A673 (cell line): ENCODE measurements around the gene ARSB. TPM values are rescaled to one million over a fixed set of nuclear protein-coding genes. Genes with fewer than 3 reads are reported as not detected.
A peak's percentile ranks its signal among the peaks of the same experiment; 100 is the strongest.

Experiments used
- BruUV-seq: library from RNA; stranded (reverse); fragments of 400-500 nt; replicated peaks from 2 replicates; lab custom pipeline; 2021; lab: Mats Ljungman, UMichigan
- CTCF ChIA-PET: fragments of 300-600 bp; sonication (Branson Sonifier 250); formaldehyde crosslinking; loops from one replicate; lab custom pipeline; 2022; ENCODE audit warnings: antibody characterized with exemption; lab: Charles Lee
- POLR2A ChIA-PET: fragments of 300-600 bp; sonication (Branson Sonifier 250); formaldehyde crosslinking; loops from one replicate; lab custom pipeline; 2022; ENCODE audit warnings: antibody characterized with exemption; ENCODE audit not compliant: low non-redundant PET; lab: Charles Lee
- DNase-seq: peaks from one replicate; pipeline ENCODE4 v3.0.0-alpha.2; 2015; ENCODE audit warnings: low spot score
- H3K27ac ChIP-seq: fragments of 200-600 bp; sonication (generic); 2 replicates; pipeline ENCODE4 v1.5.1; 2016; ENCODE audit warnings: mixed run types, low read depth, mild to moderate bottlenecking, mixed read lengths, antibody characterized with exemption, low read length; ENCODE audit not compliant: poor library complexity, severe bottlenecking
- H3K27me3 ChIP-seq: fragments of 200-600 bp; sonication (generic); replicated peaks from 2 replicates; pipeline ENCODE4 v1.6.1; 2017; ENCODE audit warnings: mixed run types, low read depth, mild to moderate bottlenecking, mixed read lengths, antibody characterized with exemption, low read length; ENCODE audit not compliant: insufficient read depth, poor library complexity
- H3K36me3 ChIP-seq: fragments of 200-600 bp; sonication (generic); 2 replicates; pipeline ENCODE4 v1.6.1; 2016; ENCODE audit warnings: mixed run types, mild to moderate bottlenecking, mixed read lengths, antibody characterized with exemption, low read length; ENCODE audit not compliant: insufficient read depth, poor library complexity, severe bottlenecking
- H3K4me1 ChIP-seq: fragments of 200-600 bp; sonication (generic); 2 replicates; pipeline ENCODE4 v1.6.1; 2017; ENCODE audit warnings: mixed run types, mild to moderate bottlenecking, mixed read lengths, antibody characterized with exemption, low read length; ENCODE audit not compliant: insufficient read depth, poor library complexity, severe bottlenecking
- H3K4me3 ChIP-seq: fragments of 200-600 bp; sonication (generic); 2 replicates; pipeline ENCODE4 v1.5.1; 2016; ENCODE audit warnings: low read depth, mixed run types, mild to moderate bottlenecking, mixed read lengths, low read length; ENCODE audit not compliant: poor library complexity, severe bottlenecking
- H3K9me3 ChIP-seq: fragments of 200-600 bp; sonication (generic); 2 replicates; pipeline ENCODE4 v1.6.1; 2016; ENCODE audit warnings: mixed run types, low read depth, mild to moderate bottlenecking, mixed read lengths, antibody characterized with exemption, low read length; ENCODE audit not compliant: poor library complexity, severe bottlenecking
- EZH2 ChIP-seq: fragments of 200-600 bp; sonication (generic); IDR thresholded peaks from 2 replicates; pipeline ENCODE4 v1.6.1; 2017; ENCODE audit warnings: borderline replicate concordance, low read depth, mild to moderate bottlenecking, mixed read lengths, antibody characterized with exemption, low read length; ENCODE audit not compliant: poor library complexity, severe bottlenecking
- intact Hi-C: fragments of 100-400 bp; cut with micrococcal nuclease; formaldehyde crosslinking; loops from one replicate; pipeline ENCODE4 v1.10.0; 2022; ENCODE audit not compliant: unreplicated experiment
- total RNA-seq: library from RNA; stranded (reverse); gene quantifications from 2 replicates; pipeline ENCODE4 v1.2.3, GENCODE V29; 2021
- TF ChIP-seq, protein P1 (sequence below): fragments of 300-800, 200-600 bp; sonication (generic); conservative IDR thresholded peaks from 2 replicates; pipeline ENCODE4 v1.5.1; 2017; ENCODE audit warnings: low read depth, mild to moderate bottlenecking, antibody characterized with exemption, low read length, moderate library complexity, mixed read lengths

Gene ARSB
- total RNA-seq, 1 experiment from 2014 or later, result 16.8 TPM

DNA sequence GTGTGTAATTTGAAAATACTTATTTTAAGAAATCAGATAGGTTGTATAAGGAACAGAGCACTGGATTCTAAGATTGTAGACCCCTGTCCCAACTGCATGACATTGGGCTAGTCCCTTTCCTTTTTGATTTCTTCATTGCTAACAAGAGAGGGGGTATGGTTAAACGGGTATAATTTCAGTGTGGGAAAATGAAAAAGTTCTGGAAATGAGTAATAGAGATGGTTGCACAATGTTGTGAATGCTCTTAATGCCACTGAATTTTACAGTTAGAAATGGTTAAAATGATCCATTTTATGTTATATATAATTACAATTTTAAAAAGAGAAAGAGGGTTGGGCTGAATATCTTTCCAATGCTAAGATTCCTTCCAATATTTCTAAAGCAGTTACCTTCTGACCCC lies 233.2 kb downstream of the ARSB start:
- intact Hi-C loops, result no loop called here
- H3K27me3 ChIP-seq, result no peaks in the 10 kb centered on the region
- TF ChIP-seq EZH2, result no peak
- TF ChIP-seq, protein P1, sequence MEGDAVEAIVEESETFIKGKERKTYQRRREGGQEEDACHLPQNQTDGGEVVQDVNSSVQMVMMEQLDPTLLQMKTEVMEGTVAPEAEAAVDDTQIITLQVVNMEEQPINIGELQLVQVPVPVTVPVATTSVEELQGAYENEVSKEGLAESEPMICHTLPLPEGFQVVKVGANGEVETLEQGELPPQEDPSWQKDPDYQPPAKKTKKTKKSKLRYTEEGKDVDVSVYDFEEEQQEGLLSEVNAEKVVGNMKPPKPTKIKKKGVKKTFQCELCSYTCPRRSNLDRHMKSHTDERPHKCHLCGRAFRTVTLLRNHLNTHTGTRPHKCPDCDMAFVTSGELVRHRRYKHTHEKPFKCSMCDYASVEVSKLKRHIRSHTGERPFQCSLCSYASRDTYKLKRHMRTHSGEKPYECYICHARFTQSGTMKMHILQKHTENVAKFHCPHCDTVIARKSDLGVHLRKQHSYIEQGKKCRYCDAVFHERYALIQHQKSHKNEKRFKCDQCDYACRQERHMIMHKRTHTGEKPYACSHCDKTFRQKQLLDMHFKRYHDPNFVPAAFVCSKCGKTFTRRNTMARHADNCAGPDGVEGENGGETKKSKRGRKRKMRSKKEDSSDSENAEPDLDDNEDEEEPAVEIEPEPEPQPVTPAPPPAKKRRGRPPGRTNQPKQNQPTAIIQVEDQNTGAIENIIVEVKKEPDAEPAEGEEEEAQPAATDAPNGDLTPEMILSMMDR, result no peak
- DNase-seq, result no peak
- no peaks in the 10 kb centered on the region for H3K4me1 ChIP-seq
- ChIA-PET POLR2A (no interaction called here), CTCF (no interaction called here)
- BruUV-seq, result no TSS peak
- H3K36me3 ChIP-seq, result no peaks in the 10 kb centered on the region
- H3K27ac ChIP-seq, result no peak overlapping the region
- H3K4me3 ChIP-seq, result no peak overlapping the region
- H3K9me3 ChIP-seq, result no peaks in the 10 kb centered on the region

DNA sequence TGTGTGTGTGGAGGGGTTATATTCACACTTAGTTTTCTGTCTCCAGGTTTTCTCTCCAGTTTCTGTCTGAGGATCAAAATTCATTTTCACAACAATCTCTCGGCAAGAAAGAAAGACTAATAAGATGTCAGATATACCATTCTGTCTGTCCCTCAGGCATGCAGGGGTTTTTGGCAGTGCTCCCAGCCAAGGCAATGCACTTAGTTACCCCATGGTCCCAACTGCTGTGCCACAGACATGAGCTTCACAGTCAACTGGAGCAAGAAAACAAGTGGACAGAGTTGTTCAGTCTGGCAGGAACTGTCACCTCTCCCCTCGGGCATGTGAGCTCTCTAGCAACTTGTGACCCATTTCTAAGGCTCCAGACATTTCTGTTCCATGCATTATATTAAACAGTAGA lies 234.8 kb downstream of the ARSB start:
- Histone ChIP-seq H3K4me3 (no peak overlapping the region), H3K4me1 (no peaks in the 10 kb centered on the region), H3K27me3 (no peaks in the 10 kb centered on the region), H3K36me3 (no peaks in the 10 kb centered on the region), H3K9me3 (no peaks in the 10 kb centered on the region), H3K27ac (no peak overlapping the region)
- DNase-seq, result peak; percentile 13
- TF ChIP-seq EZH2, result no peak
- TF ChIP-seq, protein P1, result no peak
- intact Hi-C loops, result no loop called here
- CTCF ChIA-PET, result no interaction called here
- no TSS peak for BruUV-seq
- POLR2A ChIA-PET, result no interaction called here

DNA sequence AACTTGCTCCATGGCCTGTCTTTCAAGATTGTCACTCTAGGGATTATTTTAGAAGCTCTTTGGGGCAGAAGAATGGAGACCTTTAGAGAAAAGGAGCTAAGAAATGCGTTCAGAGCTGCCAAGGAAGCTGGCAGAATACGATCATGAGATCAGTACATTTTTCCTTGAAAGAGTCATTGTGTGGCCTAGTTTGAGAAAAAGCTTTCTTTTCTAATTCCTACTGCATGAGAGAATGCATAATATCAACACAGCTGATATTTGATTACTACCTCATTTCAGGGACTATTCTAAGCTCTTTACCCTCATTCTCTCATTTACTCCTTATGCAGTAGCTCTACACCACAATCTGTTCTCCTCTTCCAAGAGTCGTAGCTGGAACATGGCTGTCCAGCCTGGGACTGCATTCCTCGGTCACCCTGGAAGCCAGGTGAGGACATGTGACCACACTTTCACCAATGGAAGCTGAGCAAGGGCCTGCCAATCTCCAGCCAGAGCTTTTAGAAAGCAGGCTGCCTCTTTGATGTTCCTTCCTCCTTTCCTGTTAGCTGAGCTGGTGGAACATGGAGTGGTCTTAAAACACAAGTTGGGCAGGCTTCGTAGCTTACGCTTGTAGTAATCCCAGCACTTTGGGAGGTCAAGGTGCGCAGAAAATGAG lies 237.3 kb downstream of the ARSB start:
- Histone ChIP-seq H3K27ac (no peak overlapping the region), H3K27me3 (peaks cover 3% of the 10 kb centered on the region), H3K36me3 (no peaks in the 10 kb centered on the region), H3K4me1 (no peaks in the 10 kb centered on the region), H3K9me3 (no peaks in the 10 kb centered on the region), H3K4me3 (no peak overlapping the region)
- intact Hi-C loops, result no loop called here
- ChIA-PET CTCF (no interaction called here), POLR2A (no interaction called here)
- TF ChIP-seq, protein P1, result no peak
- TF ChIP-seq EZH2, result no peak
- BruUV-seq, result no TSS peak
- DNase-seq, result no peak
